HG02798 (cell line): ENCODE results near the gene ANO9.
"Not testable (repeated sequence)": the region's sequence is repeated elsewhere in the genome, so short reads cannot be mapped to it uniquely, and the experiment has no call there.

ENCODE experiments used
- ATAC-seq: cut with Tn5 transposase; IDR thresholded peaks from one replicate; pipeline ENCODE4 v1.9.1; 2021; ENCODE audit warnings: mild to moderate bottlenecking; ENCODE audit not compliant: unreplicated experiment, poor library complexity

Gene ANO9

DNA sequence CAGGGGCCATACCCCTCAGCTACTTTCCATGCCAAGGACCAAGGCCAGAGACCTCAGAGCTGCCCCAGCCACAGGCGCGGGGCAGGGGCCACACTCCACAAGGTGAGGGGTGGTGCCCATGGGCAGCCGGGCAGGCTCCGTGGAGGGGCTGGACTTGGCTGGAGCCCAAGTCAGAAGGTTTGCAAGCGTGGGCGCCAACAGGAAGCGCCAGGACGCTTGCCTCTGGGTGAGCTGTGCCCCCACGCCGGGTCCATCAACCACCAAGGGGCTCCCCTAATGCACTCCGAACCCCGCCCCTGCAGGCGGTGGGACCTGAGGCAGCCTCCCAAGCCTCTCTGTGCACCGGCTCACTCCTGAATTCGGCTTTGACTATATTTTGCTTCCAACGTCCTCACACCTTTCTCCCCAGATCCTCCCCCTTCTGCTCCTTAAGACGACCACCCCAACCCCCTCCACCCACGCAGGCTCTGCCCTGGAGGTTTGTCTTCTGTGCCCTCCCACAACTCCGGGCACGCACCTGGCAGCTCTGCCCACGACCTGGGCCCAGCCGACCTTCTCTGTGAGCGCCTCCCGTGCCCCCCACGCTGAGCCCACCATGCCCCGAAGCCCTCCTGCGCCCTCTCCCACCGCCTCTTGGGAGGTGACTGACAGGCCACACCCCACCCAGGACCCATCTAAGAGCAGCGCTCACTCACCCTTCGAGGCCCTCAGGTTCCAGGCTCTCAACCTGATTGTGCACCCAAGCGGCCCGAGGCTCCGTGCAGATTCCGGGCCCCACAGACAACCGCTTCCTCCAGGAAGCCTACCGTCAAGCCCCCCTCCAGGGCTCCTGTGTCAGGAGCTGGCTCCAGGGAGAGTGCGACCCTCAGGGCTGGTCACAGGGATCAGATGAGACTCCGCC is 50.4 kb downstream of the ANO9 start:
- no peak for ATAC-seq

DNA sequence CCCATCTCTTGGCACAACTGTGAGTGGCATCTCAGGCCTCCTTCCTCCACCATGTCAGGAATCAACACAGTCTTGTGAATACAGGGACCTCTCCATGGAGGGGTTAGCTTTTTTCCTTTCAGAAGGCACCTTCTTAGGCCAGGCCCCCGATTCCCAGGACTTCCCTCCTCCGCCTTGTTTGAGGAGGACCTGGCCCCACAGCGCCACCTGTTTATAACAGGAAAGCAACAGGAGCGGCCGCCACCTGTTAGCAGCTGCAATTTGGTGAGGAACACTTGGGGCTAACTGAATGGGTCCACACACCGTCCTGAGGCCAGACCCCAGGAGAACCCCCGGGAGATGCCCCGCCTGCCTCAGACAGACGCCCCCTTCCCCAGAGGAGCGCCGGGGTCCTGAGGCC is 51.6 kb downstream of the ANO9 start:
- ATAC-seq = no peak

DNA sequence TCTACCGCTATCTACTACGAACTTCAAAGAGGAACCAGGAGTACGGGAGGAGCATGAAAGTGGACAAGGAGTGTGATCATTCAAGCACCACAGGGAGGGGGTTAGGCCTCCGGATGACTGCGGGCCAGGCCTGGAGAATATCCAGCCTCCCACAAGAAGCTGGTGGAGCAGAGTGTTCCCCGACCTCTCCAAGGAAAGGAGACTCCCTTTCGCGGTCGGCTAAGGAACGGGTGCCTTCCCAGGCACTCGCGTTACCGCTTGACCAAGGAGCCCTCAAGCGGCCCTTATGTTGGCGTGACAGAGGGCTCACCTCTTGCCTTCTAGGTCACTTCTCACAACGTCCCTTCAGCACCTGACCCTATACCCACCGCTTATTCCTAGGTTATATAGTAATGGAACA is 52.4 kb downstream of the ANO9 start:
- ATAC-seq = not testable (repeated sequence)

DNA sequence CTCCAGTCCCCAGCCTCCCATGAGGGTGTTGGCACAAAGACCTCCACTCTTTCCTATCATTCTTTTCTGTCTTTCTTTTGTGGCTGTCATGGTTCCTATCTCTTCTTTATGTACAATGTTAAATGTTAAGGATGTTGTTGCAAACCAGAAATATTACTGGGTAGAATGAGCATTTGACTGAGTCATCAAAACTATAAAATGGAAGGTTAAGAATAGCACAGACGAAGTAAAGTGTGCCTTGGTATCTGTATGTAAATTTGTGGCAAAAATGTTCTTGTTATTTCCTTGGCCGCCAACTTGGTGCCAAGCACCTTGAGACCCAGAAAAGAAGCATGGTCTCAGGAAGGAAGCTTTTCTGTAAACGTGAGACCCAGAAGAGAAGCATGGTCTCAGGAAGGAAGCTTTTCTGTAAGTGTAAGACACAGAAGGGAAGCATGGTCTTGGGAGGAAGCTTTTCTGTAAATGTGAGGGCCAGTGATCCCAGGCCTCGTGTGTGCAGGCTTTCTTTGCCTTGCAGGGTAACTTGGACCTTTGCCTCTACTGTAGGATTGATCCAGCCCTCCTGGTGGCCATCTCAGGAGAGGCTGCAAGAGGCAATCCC is 54.5 kb downstream of the ANO9 start:
- ATAC-seq = no peak

DNA sequence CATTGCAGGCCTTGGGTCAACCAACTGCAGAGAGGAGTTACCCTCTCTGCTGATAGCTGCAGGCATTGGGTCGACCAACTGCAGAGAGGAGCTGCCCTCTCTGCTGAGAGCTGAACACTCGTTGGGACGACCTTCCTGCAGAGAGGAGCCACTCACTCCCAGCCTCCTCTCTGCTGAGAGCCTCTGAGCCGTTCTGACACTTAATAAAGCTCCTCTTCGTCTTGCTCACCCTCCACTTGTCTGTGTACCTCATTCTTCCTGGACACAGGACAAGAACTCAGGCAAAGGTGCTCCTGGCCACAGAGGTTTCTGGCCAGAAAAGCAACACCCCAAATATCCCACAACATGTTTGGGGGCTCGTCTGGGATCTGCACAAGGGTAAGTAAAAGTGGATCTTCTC is 55.3 kb downstream of the ANO9 start:
- ATAC-seq = no peak

DNA sequence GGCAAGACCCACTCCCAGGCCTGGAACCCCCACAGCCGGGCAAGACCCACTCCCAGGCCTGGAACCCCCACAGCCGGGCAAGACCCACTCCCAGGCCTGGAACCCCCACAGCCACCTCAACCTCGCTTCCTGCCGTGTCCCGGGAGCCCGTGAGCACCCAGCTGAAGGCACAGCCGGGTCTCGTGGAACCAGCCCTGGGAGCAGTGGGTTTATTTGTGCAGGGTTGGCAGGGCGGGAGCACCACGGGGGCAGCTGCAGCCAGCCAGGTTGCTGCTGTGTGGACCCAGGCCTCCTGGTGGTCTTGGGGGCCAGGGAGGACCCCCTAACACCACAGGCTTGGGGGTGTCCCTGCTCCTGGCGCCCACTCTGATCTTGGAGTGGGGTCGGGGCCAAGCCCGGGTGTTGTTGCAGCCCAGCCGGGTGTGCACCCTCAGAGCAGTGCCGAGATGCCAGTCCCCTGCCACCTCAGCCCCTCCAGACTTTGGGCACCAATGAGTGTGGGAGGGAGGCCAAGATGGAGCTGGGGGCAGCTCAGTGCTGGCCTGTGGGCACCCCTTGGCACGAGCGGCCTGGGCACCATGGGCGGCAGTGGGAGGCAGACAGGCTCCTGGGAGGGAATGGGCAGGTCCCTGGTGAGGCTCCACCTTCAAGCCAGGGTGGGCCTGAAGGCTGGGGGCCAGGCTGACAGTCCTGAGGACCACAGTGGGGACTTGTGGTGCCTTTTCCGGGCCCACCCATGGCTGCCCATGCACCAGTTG is 56.0 kb downstream of the ANO9 start:
- ATAC-seq = no peak

DNA sequence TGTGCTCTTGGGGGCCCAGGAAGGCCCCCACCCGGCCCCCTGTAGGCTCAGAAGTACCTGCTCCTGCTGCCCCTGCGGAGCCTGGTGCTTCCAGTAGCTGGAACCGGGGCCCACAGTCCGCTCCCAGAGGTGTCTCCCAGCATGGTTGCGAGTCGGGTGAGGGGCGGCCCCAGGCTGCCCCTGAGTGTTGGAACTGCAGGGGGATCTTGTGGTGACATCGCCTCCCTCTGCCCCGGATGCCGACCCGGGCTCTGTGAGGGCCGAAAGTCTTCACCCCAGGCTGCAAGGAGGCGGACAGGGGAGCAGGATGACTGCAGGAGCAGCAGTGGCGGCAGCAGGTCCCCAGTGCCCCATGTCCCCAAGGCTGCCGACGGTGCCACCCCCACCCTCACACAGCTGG is 57.3 kb downstream of the ANO9 start:
- ATAC-seq = no peak

DNA sequence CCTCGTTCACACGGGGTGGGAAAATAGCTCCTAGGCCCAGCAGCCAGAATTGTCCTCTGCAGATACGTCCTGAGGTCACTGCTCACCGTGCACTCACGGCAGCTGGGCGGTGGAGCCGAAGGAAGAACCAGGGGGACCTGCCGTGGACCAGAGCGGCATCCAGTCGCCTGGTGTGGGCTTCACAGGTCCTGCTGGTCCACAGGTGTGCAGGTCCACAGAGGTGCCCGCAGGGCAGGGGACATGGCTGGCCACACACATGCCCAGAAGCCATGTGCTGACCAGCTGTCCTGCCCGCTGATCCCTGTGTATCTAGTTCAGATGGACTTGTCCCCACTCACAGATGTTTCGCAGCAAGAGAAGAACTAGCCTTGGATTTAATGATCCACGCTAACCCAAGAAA is 58.4 kb downstream of the ANO9 start:
- no peak for ATAC-seq

DNA sequence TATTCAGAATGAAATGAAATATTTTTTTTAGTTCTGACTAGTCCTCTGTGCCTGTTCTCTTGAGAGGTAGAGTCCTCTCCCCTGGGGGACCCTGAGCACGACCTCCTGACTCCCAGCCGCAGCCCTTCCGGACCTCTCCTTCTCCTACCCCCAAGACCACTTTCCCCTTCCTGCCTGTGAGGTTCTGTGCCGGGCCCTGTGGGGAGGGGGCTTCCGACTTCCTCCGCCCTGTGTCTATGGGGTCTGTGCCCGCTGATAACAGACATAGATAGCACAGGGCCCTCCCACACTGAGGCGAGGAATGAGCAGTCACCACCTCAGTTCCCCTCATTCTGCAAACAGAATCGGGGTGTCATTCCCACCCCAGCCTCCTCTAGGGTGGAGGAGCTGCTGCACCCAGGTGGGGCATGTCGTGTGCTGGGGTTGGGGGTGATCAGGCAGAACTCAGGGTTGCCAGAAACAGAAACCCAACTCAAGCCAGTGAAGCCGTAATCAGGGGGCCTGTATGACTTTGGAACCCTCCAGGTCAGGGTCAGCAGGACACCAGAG is 59.7 kb downstream of the ANO9 start:
- no peak for ATAC-seq

DNA sequence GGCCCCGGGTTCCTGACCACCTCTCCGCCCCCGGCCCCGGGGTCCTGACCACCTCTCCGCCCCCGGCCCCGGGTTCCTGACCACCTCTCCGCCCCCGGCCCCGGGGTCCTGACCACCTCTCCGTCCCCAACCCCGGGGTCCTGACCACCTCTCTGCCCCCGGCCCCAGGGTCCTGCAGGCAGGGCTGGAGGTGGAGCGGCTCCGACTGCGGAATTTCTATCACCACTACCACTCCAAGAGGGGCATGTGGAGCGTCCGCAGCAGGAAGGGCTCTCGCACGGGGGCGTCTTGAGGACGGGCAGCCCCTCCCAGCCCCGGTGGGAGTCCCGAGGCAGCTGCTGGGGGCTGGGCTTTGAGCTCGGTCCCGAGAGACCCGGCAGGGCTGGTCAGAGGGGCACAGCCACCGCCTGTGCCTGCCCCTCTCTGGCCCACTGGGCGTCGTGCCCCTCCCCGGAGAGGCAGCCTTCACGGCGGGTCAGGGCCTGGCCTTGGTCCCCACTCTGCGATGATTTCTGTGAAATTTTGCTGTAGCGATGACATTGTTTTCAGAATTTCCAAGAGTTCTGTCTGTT is 60.2 kb downstream of the ANO9 start:
- no peak for ATAC-seq

DNA sequence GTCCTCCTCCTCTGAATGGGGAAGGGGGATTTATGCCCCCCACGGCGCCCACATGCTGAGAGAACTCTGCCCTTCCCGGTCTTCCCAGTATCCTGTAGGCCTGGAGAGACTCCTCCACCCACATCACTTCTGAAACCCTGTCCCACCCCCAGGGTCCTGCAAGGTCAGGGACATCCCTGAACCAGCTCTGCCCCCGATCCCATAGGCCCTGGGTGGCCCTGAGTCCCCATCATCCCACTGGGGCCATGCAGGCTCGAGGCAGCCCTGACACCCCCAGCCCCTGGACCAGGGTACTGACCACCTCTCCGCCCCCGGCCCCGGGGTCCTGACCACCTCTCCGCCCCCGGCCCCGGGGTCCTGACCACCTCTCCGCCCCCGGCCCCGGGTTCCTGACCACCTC is 60.8 kb downstream of the ANO9 start:
- ATAC-seq = no peak

DNA sequence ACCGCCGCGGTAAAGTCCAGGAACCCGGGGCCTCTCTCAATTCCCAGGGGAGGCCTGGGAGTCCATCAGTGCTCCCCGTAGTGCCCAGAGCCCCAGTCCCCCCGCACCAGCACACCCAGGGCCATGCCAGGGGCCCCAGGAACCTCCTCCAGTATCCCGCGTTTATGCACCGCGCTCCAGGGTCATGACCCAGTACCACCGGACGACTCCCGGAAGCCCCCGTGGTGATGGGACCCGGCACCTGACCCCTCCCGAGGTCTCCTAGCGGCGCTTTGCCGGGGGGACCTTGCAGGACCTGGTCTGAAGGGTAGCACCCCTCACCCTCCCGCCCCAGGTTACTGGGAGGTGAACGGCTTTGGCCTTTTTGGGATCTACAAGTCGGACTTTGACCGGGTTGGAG is 61.3 kb downstream of the ANO9 start:
- ATAC-seq = no peak

DNA sequence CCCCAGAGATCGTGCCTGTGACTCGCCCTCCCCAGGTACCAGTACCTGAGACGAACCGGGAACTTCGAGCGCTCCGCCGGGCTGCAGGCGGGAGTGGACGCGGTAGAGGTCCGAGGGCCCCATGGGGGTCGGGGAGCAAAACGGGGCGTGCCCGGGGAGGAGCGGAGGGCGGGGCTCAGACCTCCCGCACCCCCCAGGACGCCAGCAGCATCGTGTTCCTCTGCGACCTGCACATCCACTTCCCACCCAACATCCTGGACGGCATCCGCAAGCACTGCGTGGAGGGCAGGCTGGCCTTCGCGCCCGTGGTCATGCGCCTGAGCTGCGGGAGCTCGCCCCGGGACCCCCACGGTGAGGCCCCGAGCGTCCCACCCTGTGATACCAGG is 61.7 kb downstream of the ANO9 start:
- no peak for ATAC-seq

DNA sequence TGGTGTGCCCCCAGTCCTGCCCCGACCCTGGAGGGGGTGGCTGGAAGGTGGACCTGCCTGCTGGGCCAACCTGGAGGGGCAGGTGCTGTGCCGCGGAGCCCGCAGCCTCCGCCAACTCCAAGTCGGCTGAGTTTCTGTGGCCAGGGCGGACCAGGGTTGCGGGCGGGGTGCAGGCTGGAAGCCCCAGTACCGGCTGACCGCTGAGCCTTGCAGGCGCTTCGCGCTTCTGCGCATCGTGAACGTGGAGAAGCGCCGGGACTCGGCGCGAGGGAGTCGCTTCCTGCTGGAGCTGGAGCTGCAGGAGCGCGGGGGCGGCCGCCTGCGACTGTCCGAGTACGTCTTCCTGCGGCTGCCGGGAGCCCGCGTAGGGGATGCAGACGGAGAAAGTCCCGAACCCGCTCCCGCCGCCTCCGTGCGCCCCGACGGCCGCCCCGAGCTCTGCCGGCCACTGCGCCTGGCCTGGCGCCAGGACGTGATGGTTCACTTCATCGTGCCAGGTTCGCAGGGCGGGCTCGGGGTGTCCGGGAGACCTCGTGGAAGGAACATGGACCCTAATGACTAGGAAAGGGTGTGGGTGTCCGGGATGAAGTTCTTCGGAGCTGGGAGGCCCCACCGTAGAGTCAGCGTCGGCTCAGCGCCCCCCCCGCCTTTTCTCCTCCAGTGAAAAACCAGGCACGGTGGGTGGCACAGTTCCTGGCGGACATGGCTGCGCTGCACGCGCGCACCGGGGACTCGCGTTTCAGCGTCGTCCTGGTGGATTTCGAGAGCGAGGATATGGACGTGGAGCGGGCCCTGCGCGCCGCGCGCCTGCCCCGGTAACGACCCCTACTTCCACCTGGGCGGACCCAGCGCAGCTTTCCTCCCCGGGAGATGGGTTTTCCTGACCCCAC is 62.4 kb downstream of the ANO9 start:
- ATAC-seq = no peak

DNA sequence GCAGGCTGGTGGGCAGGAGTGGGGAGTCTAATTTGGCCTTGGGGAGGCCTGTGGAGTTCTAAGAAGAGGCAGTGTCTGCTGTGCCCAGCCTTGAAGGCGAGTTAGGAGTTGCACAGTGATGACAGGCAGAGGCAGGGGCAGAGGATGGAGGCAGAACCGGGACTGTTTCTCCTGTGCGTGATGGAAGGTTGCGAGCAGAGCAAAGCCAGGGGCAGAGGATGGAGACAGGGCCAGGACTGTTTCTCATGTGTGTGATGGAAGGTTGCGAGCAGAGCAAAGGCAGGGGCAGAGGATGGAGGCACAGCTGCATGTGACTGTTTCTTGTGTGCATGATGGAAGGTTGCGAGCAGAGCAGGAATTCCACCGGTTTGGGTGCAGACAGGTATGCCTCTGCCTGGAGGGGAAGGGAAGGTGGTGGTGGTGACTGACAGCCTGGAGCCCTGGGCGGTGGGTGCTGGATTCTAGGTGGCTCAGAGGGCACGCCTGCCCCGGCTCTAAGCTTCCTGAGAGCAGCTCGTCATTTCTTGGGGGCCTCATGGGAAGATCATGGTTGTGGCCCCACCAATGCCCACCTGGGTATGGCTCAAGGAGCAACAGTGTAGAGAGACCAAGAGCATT is 63.8 kb downstream of the ANO9 start:
- no peak for ATAC-seq

DNA sequence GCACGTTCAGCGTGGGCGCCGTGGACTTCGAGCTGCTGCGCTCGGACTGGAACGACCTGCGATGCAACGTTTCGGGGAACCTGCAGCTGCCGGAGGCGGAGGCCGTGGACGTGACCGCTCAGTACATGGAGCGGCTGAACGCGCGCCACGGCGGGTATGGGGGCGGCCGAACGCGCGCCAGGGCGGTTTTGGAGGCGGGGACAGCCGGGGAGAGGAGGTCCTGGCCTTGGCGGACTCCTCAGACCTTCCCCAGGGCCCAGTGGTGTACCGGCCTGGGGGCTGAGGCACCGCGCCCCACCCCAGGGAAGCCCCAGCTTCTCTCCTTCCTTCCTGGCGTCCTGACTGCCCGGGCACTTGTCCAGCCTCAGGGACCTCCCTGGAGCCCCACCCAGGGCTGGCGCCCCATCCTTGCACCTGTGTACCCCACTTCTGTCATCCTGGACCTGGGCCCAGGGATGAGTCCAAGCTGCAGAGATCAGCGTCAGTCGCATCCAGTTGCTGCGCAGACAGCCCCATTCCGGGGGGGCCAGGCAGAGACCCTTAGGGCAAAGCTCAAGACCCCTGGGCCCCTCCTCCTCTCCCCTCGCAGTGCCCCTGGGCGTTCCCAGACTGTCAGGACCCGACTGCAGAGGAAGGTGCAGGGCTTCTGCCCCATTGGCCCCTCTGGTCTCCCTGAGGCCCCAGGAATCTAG is 64.5 kb downstream of the ANO9 start:
- ATAC-seq = no peak

DNA sequence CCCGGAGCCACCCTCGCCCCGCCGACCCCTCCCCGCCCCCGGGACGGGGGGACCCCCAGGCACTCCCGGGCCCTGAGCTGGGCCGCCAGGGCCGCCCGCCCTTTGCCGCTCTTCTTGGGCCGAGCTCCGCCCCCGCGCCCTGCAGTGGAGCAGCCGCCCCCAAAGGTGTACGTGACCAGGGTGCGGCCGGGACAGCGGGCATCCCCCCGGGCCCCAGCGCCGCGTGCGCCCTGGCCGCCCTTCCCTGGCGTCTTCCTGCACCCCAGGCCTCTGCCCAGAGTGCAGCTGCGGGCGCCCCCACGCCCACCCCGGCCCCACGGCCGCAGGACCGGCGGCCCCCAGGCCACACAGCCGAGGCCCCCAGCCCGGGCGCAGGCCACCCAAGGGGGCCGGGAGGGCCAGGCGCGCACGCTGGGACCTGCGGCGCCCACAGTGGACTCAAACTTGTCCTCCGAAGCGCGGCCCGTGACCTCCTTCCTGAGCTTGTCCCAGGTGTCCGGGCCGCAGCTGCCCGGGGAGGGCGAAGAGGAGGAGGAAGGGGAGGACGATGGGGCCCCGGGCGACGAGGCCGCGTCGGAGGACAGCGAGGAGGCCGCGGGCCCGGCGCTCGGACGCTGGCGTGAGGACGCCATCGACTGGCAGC is 65.2 kb downstream of the ANO9 start:
- ATAC-seq = no peak
